Measurements from ENCODE around the gene SPCS3.

DNA sequence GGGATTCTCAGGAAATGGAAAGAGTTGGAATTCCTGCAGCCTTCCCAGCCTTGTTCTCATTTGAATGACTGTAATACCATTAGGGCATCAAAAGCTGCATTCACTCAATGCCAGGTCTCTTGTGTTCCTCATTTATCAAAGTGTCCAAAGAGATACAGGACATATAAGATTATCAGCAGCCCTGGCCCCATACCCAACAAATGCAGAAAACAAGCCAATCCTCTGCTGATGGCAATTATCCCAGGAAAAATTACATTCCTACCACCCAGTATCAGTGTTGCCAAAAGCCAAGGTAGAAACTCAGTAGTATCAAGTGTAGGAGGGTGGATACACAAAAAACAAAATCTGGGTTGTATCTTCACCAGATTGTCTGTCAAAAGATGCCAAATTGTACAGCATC lies 32.2 kb upstream of the SPCS3 start:
- TF ChIP-seq RBM39 (IDR thresholded peaks at IDR 0.05; ENCODE audit: low read depth, low read length, poor library complexity, severe bottlenecking) (no peak), ZSCAN31 (CRISPR knock-in tag; IDR thresholded peaks at IDR 0.05; ENCODE audit: low read depth) (no peak), EZH2 (conservative IDR thresholded peaks at IDR 0.05; ENCODE audit: low read depth, low read length) (no peak), CHD4 (IDR thresholded peaks at IDR 0.05; ENCODE audit: borderline replicate concordance, low read length) (no peak), PRDM15 (CRISPR knock-in tag; IDR thresholded peaks at IDR 0.05) (no peak), TFAP4 (IDR thresholded peaks at IDR 0.05; ENCODE audit: borderline replicate concordance, low read depth) (no peak)

Measured in HepG2 (cell line).